Left ventricle myocardium inferior (tissue), 1 donor: Measurements from ENCODE around the gene TXN2. TPM values are rescaled to one million over a fixed set of nuclear protein-coding genes. Genes with fewer than 3 reads are reported as not detected.
"Not testable (repeated sequence)": the region's sequence is repeated elsewhere in the genome, so short reads cannot be mapped to it uniquely, and the experiment has no call there.

ENCODE experiments used
- DNase-seq: peaks from one replicate; pipeline ENCODE4 v3.0.0-alpha.2; 2020
- H3K27ac ChIP-seq: fragments of 200-600 bp; replicated peaks from 2 replicates; pipeline ENCODE4 v1.8.0; 2021
- H3K27me3 ChIP-seq: fragments of 200-600 bp; 2 replicates; pipeline ENCODE4 v1.8.0; 2021; ENCODE audit warnings: low read depth
- H3K36me3 ChIP-seq: fragments of 200-600 bp; 2 replicates; pipeline ENCODE4 v1.8.0; 2021
- H3K4me1 ChIP-seq: fragments of 200-600 bp; 2 replicates; pipeline ENCODE4 v1.8.0; 2021
- H3K4me3 ChIP-seq: fragments of 200-600 bp; 2 replicates; pipeline ENCODE4 v1.8.0; 2021; ENCODE audit warnings: mild to moderate bottlenecking, moderate library complexity
- H3K9me3 ChIP-seq: fragments of 200-600 bp; replicated peaks from 2 replicates; pipeline ENCODE4 v1.8.0; 2021
- intact Hi-C: fragments of 100-400 bp; cut with micrococcal nuclease; formaldehyde crosslinking; loops from one replicate; pipeline ENCODE4 v1.11.0; 2022
- total RNA-seq: library from RNA; stranded (reverse); fragmentation: NEBNext Ultra II Directional; extraction: Animal tissue kit (Norgen Biotek cat#: 25700); gene quantifications from one replicate; pipeline ENCODE4 v1.2.1, GENCODE V29; 2021
- TF ChIP-seq, protein P1 (sequence below): fragments of 200-600 bp; IDR thresholded peaks from 2 replicates; pipeline ENCODE4 v1.8.0; 2021; ENCODE audit warnings: antibody characterized with exemption, mild to moderate bottlenecking, borderline replicate concordance
- donor health status: DM: no; HTN: yes; CAD: no; lungs with severe emphysema.

Gene TXN2
- total RNA-seq, 1 donor from 2014 or later = 113 TPM

DNA sequence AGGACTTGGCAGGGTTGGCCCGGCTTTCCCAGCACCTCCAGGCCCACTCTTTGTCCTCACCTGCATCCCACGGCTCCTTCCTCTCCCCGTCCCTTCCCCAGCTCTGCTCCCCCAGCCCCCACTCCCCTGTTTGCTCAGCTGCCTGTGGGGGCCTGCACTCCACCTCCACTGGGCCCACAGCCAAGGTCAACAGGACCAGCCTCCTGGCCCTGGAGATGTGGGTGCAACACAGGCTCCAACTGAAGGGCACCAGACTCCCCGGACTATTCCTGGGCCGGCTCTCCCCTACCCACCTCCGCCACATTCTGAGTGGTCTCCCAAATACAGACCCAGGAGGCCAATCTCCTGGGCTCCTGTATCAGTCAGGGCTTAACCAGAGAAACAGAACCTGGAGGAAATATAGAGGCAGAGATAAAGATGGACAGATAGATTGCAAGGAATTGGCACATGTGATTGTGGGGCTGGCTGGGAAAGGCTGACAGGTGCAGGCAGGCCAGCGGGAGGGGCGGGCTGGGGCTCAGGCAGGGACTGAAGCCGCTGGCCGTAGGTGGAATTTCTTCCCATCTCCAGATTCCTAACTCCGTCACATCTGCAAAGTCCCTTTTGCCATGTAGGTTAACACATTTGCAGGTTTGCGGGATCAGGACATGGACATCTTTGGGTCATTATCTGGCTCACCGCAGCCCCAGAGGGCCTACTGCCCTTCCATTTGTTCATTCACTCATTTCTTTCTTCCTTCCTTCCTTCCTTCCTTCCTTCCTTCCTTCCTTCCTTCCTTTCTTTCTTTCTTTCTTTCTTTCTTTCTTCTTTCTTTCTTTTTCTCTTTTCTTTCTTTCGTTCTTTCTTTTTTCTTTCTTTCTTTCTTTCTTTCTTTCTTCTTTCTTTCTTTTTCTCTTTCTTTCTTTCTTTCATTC lies 47.9 kb downstream of the TXN2 start:
- intact Hi-C loops = no loop called here
- Histone ChIP-seq H3K27me3 (no peaks in the 10 kb centered on the region), H3K27ac (no peak overlapping the region), H3K36me3 (no peaks in the 10 kb centered on the region), H3K4me1 (no peaks in the 10 kb centered on the region), H3K4me3 (no peak overlapping the region), H3K9me3 (no peaks in the 10 kb centered on the region)
- no peak for DNase-seq
- TF ChIP-seq, protein P1, sequence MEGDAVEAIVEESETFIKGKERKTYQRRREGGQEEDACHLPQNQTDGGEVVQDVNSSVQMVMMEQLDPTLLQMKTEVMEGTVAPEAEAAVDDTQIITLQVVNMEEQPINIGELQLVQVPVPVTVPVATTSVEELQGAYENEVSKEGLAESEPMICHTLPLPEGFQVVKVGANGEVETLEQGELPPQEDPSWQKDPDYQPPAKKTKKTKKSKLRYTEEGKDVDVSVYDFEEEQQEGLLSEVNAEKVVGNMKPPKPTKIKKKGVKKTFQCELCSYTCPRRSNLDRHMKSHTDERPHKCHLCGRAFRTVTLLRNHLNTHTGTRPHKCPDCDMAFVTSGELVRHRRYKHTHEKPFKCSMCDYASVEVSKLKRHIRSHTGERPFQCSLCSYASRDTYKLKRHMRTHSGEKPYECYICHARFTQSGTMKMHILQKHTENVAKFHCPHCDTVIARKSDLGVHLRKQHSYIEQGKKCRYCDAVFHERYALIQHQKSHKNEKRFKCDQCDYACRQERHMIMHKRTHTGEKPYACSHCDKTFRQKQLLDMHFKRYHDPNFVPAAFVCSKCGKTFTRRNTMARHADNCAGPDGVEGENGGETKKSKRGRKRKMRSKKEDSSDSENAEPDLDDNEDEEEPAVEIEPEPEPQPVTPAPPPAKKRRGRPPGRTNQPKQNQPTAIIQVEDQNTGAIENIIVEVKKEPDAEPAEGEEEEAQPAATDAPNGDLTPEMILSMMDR = no peak

DNA sequence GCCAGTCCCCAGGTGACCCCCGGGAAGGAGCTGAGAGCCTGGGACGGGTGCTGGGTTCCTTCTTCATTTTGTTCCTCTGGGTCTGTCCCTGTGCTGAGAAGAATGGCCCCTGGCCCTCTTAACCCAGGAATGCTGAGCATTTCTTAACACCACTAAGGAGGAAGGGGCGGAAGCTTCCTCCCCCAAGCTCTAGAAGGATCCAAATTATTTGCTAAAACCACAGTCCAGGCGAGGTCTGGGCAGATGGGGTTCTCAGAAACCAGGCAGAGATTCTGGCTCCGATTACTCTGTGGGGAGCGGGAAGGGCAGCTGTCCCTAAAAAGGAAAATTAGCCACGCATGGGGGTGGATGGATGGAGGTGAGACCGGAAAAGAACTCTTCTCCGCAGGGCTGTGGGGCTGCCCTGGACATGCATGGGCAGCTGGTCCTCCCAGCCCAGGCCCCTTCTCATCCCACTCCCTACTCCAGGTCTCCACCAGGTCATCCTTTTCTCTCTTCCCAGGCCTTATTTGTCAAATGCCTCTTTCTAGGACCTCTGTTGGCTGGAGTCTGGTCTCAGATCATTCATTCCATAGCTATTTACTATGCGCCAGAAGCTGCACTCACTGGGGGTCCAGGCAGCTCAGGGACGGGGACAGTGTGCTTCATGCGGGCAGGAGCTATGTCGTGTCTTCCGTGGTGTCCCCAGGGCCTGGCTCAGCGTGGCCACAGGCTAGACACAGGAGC lies 48.7 kb downstream of the TXN2 start:
- TF ChIP-seq, protein P1 = no peak
- no peak for DNase-seq
- no peaks in the 10 kb centered on the region for H3K36me3 ChIP-seq
- H3K27me3 ChIP-seq = no peaks in the 10 kb centered on the region
- H3K9me3 ChIP-seq = no peaks in the 10 kb centered on the region
- H3K4me1 ChIP-seq = peaks cover under 1% of the 10 kb centered on the region
- H3K4me3 ChIP-seq = no peak overlapping the region
- no peak overlapping the region for H3K27ac ChIP-seq
- intact Hi-C loops = no loop called here

DNA sequence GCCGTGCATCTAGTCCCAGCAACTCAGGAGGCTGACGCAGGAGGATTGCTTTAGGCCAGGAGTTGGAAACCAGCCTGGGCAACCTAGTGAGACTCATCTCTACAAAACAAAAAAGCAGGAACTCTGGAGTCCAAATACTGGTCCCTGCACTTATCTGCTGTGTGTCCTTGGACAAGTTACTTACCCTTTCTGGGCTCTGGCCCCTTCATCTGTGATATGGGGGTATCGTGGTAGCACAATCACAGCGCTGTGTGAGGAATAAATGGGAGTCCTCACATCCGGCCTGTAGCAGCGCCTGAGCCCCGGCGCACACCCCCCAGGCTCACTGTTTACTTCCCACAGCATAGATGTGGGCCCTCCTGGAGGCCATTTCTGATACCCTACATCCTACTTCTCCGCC lies 49.5 kb downstream of the TXN2 start:
- DNase-seq = no peak
- Histone ChIP-seq H3K36me3 (no peaks in the 10 kb centered on the region), H3K4me3 (no peak overlapping the region), H3K27ac (no peak overlapping the region), H3K27me3 (no peaks in the 10 kb centered on the region), H3K4me1 (peaks cover 8% of the 10 kb centered on the region), H3K9me3 (no peaks in the 10 kb centered on the region)
- intact Hi-C loops = no loop called here
- TF ChIP-seq, protein P1 = no peak

DNA sequence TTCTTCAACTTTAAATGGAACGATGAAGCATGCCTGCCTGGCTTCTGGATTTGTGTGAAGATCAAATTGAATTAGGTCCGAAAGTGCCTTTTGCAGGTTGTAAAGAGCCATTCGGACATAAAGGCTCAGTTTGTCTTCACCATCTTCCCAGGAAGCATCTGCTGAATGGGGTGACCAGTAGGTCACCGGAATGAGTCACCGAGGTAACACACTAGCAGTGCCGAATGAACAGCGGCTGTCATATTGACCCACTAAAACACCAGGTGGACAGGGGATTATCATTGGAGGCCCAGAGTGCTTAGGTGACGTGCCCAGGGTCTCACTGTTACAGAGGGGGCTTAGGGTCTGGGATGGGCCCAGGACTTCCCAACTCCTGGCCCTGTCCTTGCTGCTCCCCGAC lies 50.6 kb downstream of the TXN2 start:
- no peaks in the 10 kb centered on the region for H3K9me3 ChIP-seq
- TF ChIP-seq, protein P1 = no peak

DNA sequence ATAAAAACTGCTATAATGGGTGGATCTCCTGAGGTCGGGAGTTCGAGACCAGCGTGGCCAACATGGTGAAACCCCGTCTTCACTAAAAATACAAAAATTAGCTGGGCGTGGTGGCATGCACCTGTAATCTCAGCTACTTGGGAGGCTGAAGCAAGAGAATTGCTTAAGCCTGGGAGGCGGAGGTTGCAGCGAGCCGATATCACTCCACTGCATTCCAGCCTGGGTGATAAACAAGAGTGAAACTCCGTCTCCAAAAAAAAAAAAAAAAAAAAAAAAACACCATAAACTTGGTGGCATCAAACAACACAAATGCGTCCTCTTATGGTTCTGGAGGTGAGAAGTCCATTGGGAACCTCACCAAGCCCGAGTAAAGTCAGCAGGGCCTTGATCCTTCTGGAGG lies 53.5 kb downstream of the TXN2 start:
- H3K27me3 ChIP-seq, H3K4me3 ChIP-seq, intact Hi-C loops, H3K9me3 ChIP-seq, H3K36me3 ChIP-seq, H3K27ac ChIP-seq, DNase-seq: not testable (repeated sequence)
- H3K4me1 ChIP-seq = peaks cover 25% of the 10 kb centered on the region

More for the DNA sequence above, 50.6 kb downstream of the TXN2 start:
- peaks cover 20% of the 10 kb centered on the region for H3K4me1 ChIP-seq
- H3K27ac ChIP-seq = no peak overlapping the region
- H3K36me3 ChIP-seq = no peaks in the 10 kb centered on the region
- DNase-seq = no peak
- no peaks in the 10 kb centered on the region for H3K27me3 ChIP-seq
- no peak overlapping the region for H3K4me3 ChIP-seq
- intact Hi-C loops = no loop called here
